Upper lobe of left lung (tissue), 6 donors: ENCODE data around the gene MEP1B. TPM values are rescaled to one million over a fixed set of nuclear protein-coding genes. Genes with fewer than 3 reads are reported as not detected.
"Not testable (repeated sequence)": the region's sequence is repeated elsewhere in the genome, so short reads cannot be mapped to it uniquely, and the experiment has no call there.

ENCODE experiments used
- ATAC-seq, 2 donors: fragments of 200-7000 bp; cut with Tn5 transposase; one replicate each; pipeline ENCODE4 v1.9.1; 2022; ENCODE audit warnings: mild to moderate bottlenecking in 2 of 2, moderate library complexity in 2 of 2; ENCODE audit not compliant: low FRiP score in 2 of 2
- DNase-seq, 2 donors: peaks; one replicate each; pipeline ENCODE4 v3.0.0-alpha.2; 2019 to 2020
- H3K27ac ChIP-seq, 4 donors: fragments of 200-600 bp; sonication (generic); one replicate each; pipeline ENCODE4 v1.5.1; 2016 to 2019
- H3K27me3 ChIP-seq, 4 donors: fragments of 200-600 bp; sonication (generic); one replicate each; pipeline ENCODE4 v1.5.1; 2017 to 2019
- H3K36me3 ChIP-seq, 4 donors: fragments of 200-600 bp; sonication (generic); one replicate each; pipeline ENCODE4 v1.5.1; 2016 to 2019
- H3K4me1 ChIP-seq, 4 donors: fragments of 200-600 bp; sonication (generic); one replicate each; pipeline ENCODE4 v1.5.1; 2018 to 2019
- H3K4me3 ChIP-seq, 4 donors: fragments of 200-600 bp; sonication (generic); one replicate each; pipeline ENCODE4 v1.5.1; 2017 to 2019; ENCODE audit warnings: mild to moderate bottlenecking in 2 of 4, moderate library complexity in 1 of 4
- H3K9me3 ChIP-seq, 4 donors: fragments of 200-600 bp; sonication (generic); one replicate each; pipeline ENCODE4 v1.5.1; 2018 to 2019
- EP300 ChIP-seq, 4 donors: sonication (generic); formaldehyde crosslinking; IDR thresholded peaks; one replicate each; pipeline ENCODE4 v1.5.1; 2017; ENCODE audit warnings: antibody characterized with exemption in 4 of 4, control low read depth in 2 of 4
- POLR2A ChIP-seq, 4 donors: fragments of 450-650 bp; IDR thresholded peaks; one replicate each; pipeline ENCODE4 v1.5.1; 2016 to 2017; ENCODE audit warnings: antibody characterized with exemption in 4 of 4, mild to moderate bottlenecking in 2 of 4
- POLR2AphosphoS5 ChIP-seq, 2 donors: sonication (generic); formaldehyde crosslinking; IDR thresholded peaks; one replicate each; pipeline ENCODE4 v1.5.1; 2017; ENCODE audit warnings: antibody characterized with exemption in 2 of 2
- WGBS, 2 donors: methylation state at CpG; one replicate each; pipeline ENCODE4 v1.1.5; 2017 to 2018; 5-methylcytosine and 5-hydroxymethylcytosine counted together
- total RNA-seq, 6 donors: library from RNA; depleted of rRNA in 4 of 6; stranded (reverse); fragments of >200 nt in 4 of 6; gene quantifications; one replicate each; pipeline versions ENCODE4 v1.1.0 to v1.2.1, GENCODE V29; 2016 to 2021
- TF ChIP-seq, protein P1 (sequence below), 6 experiments: fragments of 450-650 bp in 4 of 6; fragments of 200-600 bp in 2 of 6; sonication (generic) in 2 of 6; IDR thresholded peaks; one replicate each; pipeline ENCODE4 v1.5.1; 2016 to 2019; ENCODE audit warnings: antibody characterized with exemption in 6 of 6
- donor health status: DM: no; HTN: no; CAD: no; lungs with moderate emphysema.
- donor health status: DM: no; HTN: yes; CAD: no; lungs with severe emphysema.

MEP1B gene
- total RNA-seq, 6 donors from 2014 or later: not detected

DNA sequence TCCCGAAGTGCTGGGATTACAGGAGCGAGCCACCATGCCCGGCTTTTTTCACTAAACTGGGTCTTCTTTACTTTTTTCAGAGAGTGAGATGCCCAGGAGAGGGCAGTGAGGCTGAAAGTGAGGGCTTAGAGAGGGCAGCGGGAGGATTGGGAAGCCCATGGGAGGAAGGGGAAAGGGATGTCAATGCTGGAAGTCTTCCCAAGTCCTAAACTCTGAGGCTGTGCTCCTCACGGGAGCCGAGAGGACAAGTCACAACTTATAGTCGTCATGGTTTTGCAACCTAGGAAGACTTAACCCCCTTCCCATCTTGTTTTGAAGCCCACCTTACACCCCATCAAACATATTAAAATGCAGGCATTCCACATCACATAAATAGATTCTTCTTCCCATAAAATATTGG is 15.1 kb upstream of the MEP1B start:
- DNase-seq (no peak), ATAC-seq (no peak)
- Histone ChIP-seq H3K4me1 (no peaks in the 10 kb centered on the region), H3K4me3 (no peak overlapping the region), H3K27me3 (no peaks in the 10 kb centered on the region), H3K27ac (no peak overlapping the region), H3K36me3 (no peaks in the 10 kb centered on the region), H3K9me3 (no peaks in the 10 kb centered on the region)
- 82 to 84% methylated on average over 7 of the region's 7 CpGs for WGBS, 2 donors
- TF ChIP-seq EP300 (IDR thresholded peaks at IDR 0.05) (no peak), POLR2AphosphoS5 (IDR thresholded peaks at IDR 0.05) (no peak), POLR2A (IDR thresholded peaks at IDR 0.05) (no peak)
- TF ChIP-seq, protein P1, sequence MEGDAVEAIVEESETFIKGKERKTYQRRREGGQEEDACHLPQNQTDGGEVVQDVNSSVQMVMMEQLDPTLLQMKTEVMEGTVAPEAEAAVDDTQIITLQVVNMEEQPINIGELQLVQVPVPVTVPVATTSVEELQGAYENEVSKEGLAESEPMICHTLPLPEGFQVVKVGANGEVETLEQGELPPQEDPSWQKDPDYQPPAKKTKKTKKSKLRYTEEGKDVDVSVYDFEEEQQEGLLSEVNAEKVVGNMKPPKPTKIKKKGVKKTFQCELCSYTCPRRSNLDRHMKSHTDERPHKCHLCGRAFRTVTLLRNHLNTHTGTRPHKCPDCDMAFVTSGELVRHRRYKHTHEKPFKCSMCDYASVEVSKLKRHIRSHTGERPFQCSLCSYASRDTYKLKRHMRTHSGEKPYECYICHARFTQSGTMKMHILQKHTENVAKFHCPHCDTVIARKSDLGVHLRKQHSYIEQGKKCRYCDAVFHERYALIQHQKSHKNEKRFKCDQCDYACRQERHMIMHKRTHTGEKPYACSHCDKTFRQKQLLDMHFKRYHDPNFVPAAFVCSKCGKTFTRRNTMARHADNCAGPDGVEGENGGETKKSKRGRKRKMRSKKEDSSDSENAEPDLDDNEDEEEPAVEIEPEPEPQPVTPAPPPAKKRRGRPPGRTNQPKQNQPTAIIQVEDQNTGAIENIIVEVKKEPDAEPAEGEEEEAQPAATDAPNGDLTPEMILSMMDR (IDR thresholded peaks at IDR 0.05): no peak

DNA sequence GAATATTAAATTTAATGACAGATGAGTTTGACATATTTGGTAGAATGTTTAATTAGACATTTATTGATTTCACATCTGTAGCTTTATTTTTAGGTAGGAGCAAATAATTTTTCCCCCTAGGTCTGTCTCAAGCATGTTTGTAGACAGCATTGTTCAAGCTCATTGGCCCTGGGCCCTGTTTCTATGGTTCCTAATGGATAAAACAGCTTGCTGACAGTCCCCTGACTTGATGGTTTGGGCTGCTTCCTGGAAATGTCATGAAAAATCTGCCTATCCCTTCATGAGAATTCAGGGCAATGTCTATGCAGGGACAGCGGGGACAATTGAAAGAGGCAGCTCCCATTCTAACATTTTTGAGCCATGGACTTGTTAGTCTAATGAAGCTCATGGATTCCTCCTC is 14.6 kb upstream of the MEP1B start:
- Histone ChIP-seq H3K9me3 (no peaks in the 10 kb centered on the region), H3K27me3 (no peaks in the 10 kb centered on the region), H3K36me3 (no peaks in the 10 kb centered on the region), H3K4me3 (no peak overlapping the region), H3K4me1 (no peaks in the 10 kb centered on the region), H3K27ac (no peak overlapping the region)
- DNase-seq (no peak), ATAC-seq (no peak)
- WGBS, 2 donors: 84 to 90% methylated on average over 1 of the region's 1 CpG
- TF ChIP-seq, protein P1 (IDR thresholded peaks at IDR 0.05): no peak
- TF ChIP-seq POLR2AphosphoS5 (IDR thresholded peaks at IDR 0.05) (no peak), POLR2A (IDR thresholded peaks at IDR 0.05) (no peak), EP300 (IDR thresholded peaks at IDR 0.05) (no peak)

DNA sequence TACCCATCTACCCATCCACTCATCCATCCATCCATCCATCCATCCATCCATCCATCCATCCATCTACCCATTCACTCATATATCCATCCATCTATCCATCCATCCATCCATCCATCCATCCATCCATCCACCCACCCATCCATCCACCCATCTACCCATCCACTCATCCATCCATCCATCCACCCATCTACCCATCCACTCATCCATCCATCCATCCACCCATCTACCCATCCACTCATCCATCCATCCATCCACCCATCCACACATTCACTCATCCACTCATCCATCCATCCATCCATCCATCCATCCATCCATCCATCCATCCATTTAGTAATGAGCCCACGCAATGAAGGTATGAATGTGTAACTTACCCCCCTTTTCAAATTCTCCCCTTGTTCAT is 13.1 kb upstream of the MEP1B start:
- H3K27ac ChIP-seq, H3K27me3 ChIP-seq, ATAC-seq, H3K9me3 ChIP-seq, H3K4me1 ChIP-seq, H3K36me3 ChIP-seq, DNase-seq, H3K4me3 ChIP-seq: not testable (repeated sequence)
- 93 to 95% methylated on average over 1 of the region's 1 CpG for WGBS, 2 donors

DNA sequence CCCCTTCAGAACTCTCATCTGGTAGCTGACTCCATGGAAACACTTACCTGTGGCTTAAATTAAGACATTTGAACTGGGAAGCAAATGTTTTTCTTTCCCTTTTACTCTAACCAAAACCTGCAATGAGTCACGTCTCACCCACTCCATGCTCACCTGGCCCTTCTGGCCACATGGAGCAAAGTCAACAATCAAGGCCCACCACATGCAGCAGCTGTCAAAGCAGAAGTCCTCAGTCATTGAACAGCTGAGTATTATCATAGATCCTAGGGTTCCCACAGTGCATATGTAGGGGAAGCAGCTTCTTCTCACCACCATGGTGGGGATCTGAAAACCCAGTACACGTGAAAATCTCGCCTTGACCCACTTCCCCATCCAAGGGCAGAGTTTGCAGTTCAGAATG is 12.3 kb upstream of the MEP1B start:
- no peak for DNase-seq
- H3K36me3 ChIP-seq: no peaks in the 10 kb centered on the region
- H3K9me3 ChIP-seq: no peaks in the 10 kb centered on the region
- no peak overlapping the region for H3K27ac ChIP-seq
- H3K4me3 ChIP-seq: no peak overlapping the region
- ATAC-seq: peak in 1 of 2 donors; percentile 26
- TF ChIP-seq, protein P1 (IDR thresholded peaks at IDR 0.05): no peak
- TF ChIP-seq POLR2A (IDR thresholded peaks at IDR 0.05): no peak
- TF ChIP-seq EP300 (IDR thresholded peaks at IDR 0.05): no peak
- TF ChIP-seq POLR2AphosphoS5 (IDR thresholded peaks at IDR 0.05): no peak
- 91 to 92% methylated on average over 3 of the region's 3 CpGs for WGBS, 2 donors
- no peaks in the 10 kb centered on the region for H3K27me3 ChIP-seq
- H3K4me1 ChIP-seq: no peaks in the 10 kb centered on the region

DNA sequence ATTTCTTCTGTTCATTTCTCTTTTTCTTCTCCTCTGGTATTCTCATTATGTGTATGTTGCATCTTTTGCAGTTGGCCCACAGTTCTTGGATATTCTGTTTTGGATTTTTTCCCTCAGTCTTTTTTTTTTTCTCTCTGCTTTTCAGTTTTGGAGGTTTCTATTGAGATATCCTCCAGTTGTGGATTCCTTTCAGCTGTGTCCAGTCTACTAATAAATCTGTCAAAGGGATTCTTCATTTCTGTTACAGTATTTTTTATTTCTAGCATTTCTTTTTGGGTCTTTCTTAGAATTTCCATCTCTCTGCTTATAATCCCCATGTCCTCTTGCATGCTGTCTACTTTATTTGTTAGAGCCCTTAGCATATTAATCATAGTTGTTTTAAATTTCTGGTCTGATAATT is 6.3 kb upstream of the MEP1B start:
- peaks cover 0 to 5% (median 0%) of the 10 kb centered on the region in 4 donors for H3K9me3 ChIP-seq
- TF ChIP-seq, protein P1 (IDR thresholded peaks at IDR 0.05): no peak
- DNase-seq: no peak

More for the DNA sequence above, 6.3 kb upstream of the MEP1B start:
- Histone ChIP-seq H3K4me1 (no peaks in the 10 kb centered on the region), H3K27ac (no peak overlapping the region), H3K4me3 (no peak overlapping the region), H3K27me3 (no peaks in the 10 kb centered on the region), H3K36me3 (no peaks in the 10 kb centered on the region)
- no peak for ATAC-seq
